ENCODE data around the gene FAM32A.

The FAM32A gene

DNA sequence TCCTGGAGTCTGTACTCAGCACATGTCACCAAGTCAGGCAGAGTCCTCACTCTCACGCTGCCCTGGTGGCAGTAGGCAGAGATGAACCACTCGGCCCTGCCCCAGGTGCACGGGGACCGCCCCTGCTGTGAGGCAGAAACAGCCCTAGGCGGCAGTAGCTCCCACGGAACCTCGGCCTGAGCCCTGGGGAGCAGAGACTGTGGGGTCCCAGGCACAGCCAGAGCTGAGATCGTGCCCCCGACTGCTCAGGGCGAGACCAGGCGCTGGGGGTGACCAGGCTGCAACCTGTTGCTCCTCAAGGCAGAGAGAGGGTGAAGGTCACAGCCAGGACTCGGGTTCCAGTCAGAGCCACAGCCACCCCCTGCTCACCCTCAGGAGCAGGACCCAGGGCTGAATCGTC is 47.4 kb downstream of the FAM32A start:
- no peak for TF ChIP-seq ZFX (IDR thresholded peaks at IDR 0.05)
- TF ChIP-seq, protein P1, sequence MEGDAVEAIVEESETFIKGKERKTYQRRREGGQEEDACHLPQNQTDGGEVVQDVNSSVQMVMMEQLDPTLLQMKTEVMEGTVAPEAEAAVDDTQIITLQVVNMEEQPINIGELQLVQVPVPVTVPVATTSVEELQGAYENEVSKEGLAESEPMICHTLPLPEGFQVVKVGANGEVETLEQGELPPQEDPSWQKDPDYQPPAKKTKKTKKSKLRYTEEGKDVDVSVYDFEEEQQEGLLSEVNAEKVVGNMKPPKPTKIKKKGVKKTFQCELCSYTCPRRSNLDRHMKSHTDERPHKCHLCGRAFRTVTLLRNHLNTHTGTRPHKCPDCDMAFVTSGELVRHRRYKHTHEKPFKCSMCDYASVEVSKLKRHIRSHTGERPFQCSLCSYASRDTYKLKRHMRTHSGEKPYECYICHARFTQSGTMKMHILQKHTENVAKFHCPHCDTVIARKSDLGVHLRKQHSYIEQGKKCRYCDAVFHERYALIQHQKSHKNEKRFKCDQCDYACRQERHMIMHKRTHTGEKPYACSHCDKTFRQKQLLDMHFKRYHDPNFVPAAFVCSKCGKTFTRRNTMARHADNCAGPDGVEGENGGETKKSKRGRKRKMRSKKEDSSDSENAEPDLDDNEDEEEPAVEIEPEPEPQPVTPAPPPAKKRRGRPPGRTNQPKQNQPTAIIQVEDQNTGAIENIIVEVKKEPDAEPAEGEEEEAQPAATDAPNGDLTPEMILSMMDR (conservative IDR thresholded peaks at IDR 0.05), result no peak
- H3K27ac ChIP-seq, result no peak overlapping the region

DNA sequence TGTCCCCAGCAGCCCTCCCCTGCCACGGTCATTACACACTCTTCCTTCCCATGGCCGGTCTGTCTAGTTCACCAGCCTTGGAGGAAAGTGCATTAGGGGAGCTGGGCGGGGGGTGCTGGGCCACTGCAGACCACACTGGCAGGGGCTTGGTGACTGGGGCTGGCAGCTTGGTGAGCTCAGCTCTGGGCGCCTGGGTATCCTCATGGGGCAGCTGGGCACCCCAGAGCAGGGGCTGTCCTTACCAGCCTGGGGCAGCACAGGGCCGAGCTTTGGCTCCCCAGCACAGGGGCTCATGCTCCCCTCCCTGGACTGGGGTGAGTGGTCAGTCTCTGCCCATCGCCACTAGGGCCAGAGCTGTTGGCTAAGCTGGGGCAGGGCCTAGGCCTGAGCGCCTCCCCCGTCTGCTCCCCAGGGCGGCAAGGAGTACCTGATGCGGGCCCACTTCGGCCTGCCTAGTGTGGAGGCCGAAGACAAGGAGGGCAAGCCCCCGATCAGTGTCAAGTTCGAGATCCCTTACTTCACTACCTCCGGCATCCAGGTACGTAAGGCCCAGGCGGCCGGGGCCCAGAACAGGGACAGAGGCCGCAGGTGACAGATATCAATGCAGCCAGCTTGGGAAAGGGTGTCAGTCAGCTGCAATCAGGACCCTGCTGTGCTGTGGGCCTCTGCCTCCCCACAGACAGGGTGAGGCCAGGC is 48.0 kb downstream of the FAM32A start:
- TF ChIP-seq, protein P1 (conservative IDR thresholded peaks at IDR 0.05), result no peak
- TF ChIP-seq ZFX (IDR thresholded peaks at IDR 0.05), result no peak
- no peak overlapping the region for H3K27ac ChIP-seq

DNA sequence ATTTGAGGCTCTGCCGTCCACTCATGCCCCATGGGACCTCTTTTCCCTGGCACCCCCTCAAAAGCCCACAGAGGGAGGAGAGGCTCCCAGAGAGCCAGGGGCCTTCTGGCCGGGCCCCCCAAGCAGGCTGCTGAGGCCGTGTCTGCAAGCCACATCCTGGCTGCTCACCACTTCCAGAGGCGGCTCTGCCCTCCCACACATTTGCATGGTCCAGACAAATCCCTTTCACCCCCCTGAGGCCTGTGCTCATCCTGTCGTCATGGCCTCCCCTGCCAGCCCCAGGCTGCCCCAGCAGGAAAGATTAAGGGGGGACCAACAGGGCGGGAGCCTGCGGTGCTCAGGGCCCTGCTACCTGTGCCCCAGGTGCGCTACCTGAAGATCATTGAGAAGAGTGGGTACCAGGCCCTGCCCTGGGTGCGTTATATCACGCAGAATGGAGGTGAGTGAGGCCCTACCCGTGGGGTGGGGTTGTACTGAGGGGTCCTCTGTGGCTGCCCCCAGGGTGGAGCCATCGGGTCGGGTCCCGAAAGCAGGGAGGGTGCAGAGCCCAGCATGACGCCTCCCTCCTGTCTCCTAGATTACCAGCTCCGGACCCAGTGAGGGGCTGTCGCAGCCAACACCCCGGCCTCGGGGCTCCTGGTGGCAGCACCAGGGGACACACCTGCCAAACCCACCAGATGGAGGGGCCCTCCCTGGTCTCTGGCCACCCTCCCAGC is 48.8 kb downstream of the FAM32A start:
- no peak for TF ChIP-seq ZFX (IDR thresholded peaks at IDR 0.05)
- TF ChIP-seq, protein P1 (conservative IDR thresholded peaks at IDR 0.05), result no peak
- H3K27ac ChIP-seq, result no peak overlapping the region

DNA sequence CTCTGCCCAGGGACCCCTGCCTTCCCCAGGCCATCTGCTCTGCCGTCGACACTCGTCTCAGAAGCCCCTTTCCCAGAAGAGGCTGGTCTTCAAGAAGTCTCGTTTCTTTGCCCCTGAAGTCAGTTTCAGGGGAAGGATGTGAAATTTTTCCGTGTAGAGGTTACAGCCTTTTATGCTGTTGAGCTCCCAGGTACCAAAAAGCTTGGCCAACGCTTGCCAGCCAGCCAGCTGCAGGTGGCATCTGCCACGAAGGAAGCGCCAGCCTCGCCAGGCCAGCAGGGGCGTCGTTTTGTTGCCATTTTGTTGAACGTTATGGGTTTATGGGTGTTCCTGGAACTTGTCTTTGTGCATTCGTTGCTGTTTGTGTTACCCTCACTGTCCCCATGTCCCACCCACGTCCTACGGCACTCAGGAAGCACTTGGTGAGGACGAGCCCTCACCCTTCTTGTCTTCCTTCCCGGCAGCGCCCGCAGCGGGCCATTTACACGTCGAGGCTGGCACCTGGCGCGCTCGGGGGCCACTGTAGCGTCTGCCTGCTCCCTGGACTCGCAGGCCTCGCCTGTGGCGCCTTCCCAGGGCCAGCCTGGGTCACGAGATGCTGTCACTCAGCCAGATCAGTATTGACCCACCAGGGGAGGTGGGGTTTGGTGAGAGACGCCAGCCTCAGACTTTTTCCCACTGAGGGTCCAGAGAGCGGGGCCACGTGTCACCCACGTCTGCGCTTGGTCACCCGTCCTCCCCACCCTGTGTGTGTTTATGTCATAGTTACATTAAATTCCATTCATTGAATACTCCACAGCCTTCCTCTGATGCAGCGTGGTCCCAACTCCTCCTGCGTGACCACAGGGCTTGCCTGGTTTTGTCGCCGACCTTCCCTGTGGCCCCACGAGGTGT is 49.6 kb downstream of the FAM32A start:
- H3K27ac ChIP-seq, result no peak overlapping the region
- no peak for TF ChIP-seq ZFX (IDR thresholded peaks at IDR 0.05)
- TF ChIP-seq, protein P1 (conservative IDR thresholded peaks at IDR 0.05), result no peak

DNA sequence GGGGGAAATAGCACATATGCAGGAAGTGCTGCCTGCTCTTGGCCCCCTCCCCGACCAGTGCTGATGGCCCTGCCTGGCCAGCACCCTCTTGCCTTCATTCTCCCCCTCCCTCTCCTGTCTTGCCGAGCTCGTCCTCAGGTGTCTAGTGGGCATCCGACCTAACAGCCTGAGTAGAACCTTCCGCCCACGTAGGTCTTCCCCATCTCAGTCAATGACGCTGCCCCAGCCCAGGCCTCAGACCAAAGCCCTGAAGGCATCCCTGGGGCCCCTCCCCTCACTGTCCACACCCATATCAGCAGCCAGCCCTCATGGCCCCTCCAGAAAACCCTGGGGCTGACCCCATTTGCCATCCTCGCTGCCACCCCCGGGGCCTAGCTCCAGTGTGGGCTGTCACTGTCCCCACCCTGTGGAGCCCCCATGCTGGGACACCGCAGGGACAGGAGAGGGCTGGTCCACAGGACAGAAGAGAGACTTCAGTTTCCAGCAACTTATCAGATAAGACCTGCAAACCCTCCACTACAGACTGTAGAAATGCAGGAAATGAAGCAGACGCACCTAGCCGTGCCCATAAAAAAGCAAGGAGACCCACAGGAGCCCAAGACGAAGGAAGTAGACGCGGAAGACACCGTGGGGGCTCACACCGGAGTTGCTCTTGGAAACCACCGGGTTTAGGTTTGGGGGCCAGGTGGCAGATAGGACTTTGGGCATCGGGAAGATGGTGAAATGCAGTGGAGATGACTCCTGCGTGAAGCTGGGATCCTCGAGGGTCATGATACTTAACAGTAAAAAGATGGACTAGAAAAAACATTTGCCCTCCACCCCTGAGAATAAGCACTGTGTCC is 50.8 kb downstream of the FAM32A start:
- TF ChIP-seq, protein P1 (conservative IDR thresholded peaks at IDR 0.05), result no peak
- no peak for TF ChIP-seq ZFX (IDR thresholded peaks at IDR 0.05)
- H3K27ac ChIP-seq, result no peak overlapping the region
